ENCODE results near the gene MSL2. TPM values are rescaled to one million over a fixed set of nuclear protein-coding genes. Genes with fewer than 3 reads are reported as not detected.

Gene MSL2
- total and polyA plus RNA-seq, 2 of the 8 experiments (the other 6 are each of a cell fraction or from before 2014, with no cell fraction given) = 9.1 to 41.8 TPM

GRCh38 chr3:136236109-136236508 is 40.0 kb upstream of the MSL2 start:
- Histone ChIP-seq H3K36me3 (ENCODE audit: control insufficient read depth in 2 of 4, insufficient read depth in 4 of 4, low read length in 3 of 4) (no peaks in the 10 kb centered on the region), H2AFZ (ENCODE audit: low read length) (0 out of 2 replicates have a peak overlapping the region, but pooled peaks have one; percentile 14), H2AK5ac (ENCODE audit: low read depth, low read length) (no peak overlapping the region), H4K91ac (replicated peaks; ENCODE audit: insufficient read length, low read length) (no peak overlapping the region), H3K4me1 (replicated peaks in 1 of 4; ENCODE audit: control insufficient read depth in 3 of 4, insufficient read depth in 4 of 4, low read length in 3 of 4) (peaks cover 0 to 6% (median 3%) of the 10 kb centered on the region in 4 experiments; a peak in 4 of 7 replicates), H3K14ac (ENCODE audit: insufficient read length) (no peak overlapping the region), H3K79me2 (ENCODE audit: control insufficient read depth in 1 of 2, insufficient read depth in 2 of 2, low read length in 2 of 2) (no peaks in the 10 kb centered on the region), H2BK15ac (ENCODE audit: low read length) (no peak overlapping the region), H4K5ac (ENCODE audit: insufficient read length, low read depth, low read length) (no peak overlapping the region), H3K23ac (ENCODE audit: insufficient read length) (no peak overlapping the region), H3K79me1 (ENCODE audit: low read depth, low read length) (no peaks in the 10 kb centered on the region), H3K23me2 (ENCODE audit: low read depth, low read length) (no peaks in the 10 kb centered on the region; the same call in 1 of the 2 replicates), H3K4me3 (ENCODE audit: extremely low read depth in 1 of 4, insufficient read depth in 2 of 4, low read depth in 3 of 4, low read length in 4 of 4) (no peak overlapping the region), H3K4ac (replicated peaks; ENCODE audit: insufficient read length, low read depth, low read length) (no peak overlapping the region), H3K27me3 (replicated peaks in 1 of 4; ENCODE audit: control insufficient read depth in 3 of 4, extremely low read depth in 1 of 4, insufficient read depth in 3 of 4, low read length in 3 of 4) (peaks cover 0 to 15% (median 3%) of the 10 kb centered on the region in 4 experiments; a peak in 5 of 7 replicates), H4K8ac (ENCODE audit: extremely low read depth, insufficient read depth, low read length) (no peak overlapping the region), H3K9ac (replicated peaks in 1 of 4; ENCODE audit: extremely low read depth in 1 of 4, low read depth in 3 of 4, low read length in 3 of 4) (no peak overlapping the region), H3K9me3 (ENCODE audit: insufficient read depth in 2 of 2, low read depth in 1 of 2, low read length in 1 of 2) (no peaks in the 10 kb centered on the region; a peak in 1 of 4 replicates), H3K18ac (ENCODE audit: extremely low read depth, low read length) (no peak overlapping the region), H3K27ac (ENCODE audit: low read depth, low read length) (no peak overlapping the region), H2BK12ac (ENCODE audit: low read depth, low read length) (no peak overlapping the region), H2BK120ac (replicated peaks; ENCODE audit: low read depth, low read length) (no peak overlapping the region), H4K20me1 (replicated peaks in 1 of 2; ENCODE audit: control insufficient read depth in 1 of 2, insufficient read depth in 2 of 2, low read length in 2 of 2) (peaks cover 0 to 2% of the 10 kb centered on the region in 2 experiments), H3K56ac (replicated peaks; ENCODE audit: insufficient read length, low read depth, low read length) (no peak overlapping the region), H3K4me2 (ENCODE audit: insufficient read depth in 1 of 2, low read depth in 2 of 2, low read length in 2 of 2) (0 out of 4 replicates have a peak overlapping the region, but pooled peaks of 1 of the 2 experiments have one; percentile 9), H2BK20ac (ENCODE audit: low read length) (no peak overlapping the region), H2BK5ac (ENCODE audit: low read depth, low read length) (no peak overlapping the region)
- FAIRE-seq = no peak
- CTCF ChIA-PET (ENCODE audit: partially characterized antibody) = no interaction called here
- no peak for DNase-seq (ENCODE audit: low read depth in 1 of 2, low spot score in 2 of 2)
- WGBS, 2 experiments (ENCODE audit: extremely low coverage in 1 of 2, insufficient coverage in 1 of 2, insufficient read length in 1 of 2, insufficient replicate concordance in 2 of 2, low coverage in 1 of 2, low lambda C conversion rate in 2 of 2, missing lambda C conversion rate in 1 of 2) = 59% methylated on average over 2 of the region's 2 CpGs; no CpG with 5 or more reads in 1 of the 2 experiments
- TF ChIP-seq TEAD4 (IDR thresholded peaks at IDR 0.05; ENCODE audit: low read depth, low read length) = 0 out of 2 replicates have a peak, but pooled peaks have one; percentile 30
- no peak for TF ChIP-seq SIRT6 (IDR thresholded peaks at IDR 0.05; ENCODE audit: low read length)
- POLR2A ChIA-PET (ENCODE audit: partially characterized antibody) = interaction anchor here (3.0 kb wide), 1 partner anchor 40 kb away, joined by 10 read pairs; the partner anchor contains the start of gene MSL2
